HG03196 (cell line): ENCODE data around the gene MYF6.

ENCODE experiments used
- ATAC-seq: cut with Tn5 transposase; IDR thresholded peaks from one replicate; pipeline ENCODE4 v1.9.1; 2021; ENCODE audit not compliant: unreplicated experiment

MYF6 gene

GRCh38 chr12:80704420-80704819 is 3.0 kb upstream of the MYF6 start:
- ATAC-seq = no peak

GRCh38 chr12:80707830-80708258 is 410 bp downstream of the MYF6 start:
- no peak for ATAC-seq

- no peak for ATAC-seq
Measured at GRCh38 chr12:80708259-80708974, 983 bp downstream of the MYF6 start.

- no peak for ATAC-seq
Measured at GRCh38 chr12:80708975-80709328, 1.5 kb downstream of the MYF6 start.

- ATAC-seq = no peak
Measured at GRCh38 chr12:80709811-80710726, 2.6 kb downstream of the MYF6 start.

GRCh38 chr12:80710727-80711449 is 3.5 kb downstream of the MYF6 start:
- no peak for ATAC-seq

GRCh38 chr12:80711866-80712265 is 4.4 kb downstream of the MYF6 start:
- ATAC-seq = no peak

- no peak for ATAC-seq
Measured at GRCh38 chr12:80712866-80713265, 5.4 kb downstream of the MYF6 start.

- no peak for ATAC-seq
Measured at GRCh38 chr12:80713419-80713818, 6.0 kb downstream of the MYF6 start.

- ATAC-seq = no peak
Measured at GRCh38 chr12:80714055-80714454, 6.6 kb downstream of the MYF6 start.

GRCh38 chr12:80714846-80715245 is 7.4 kb downstream of the MYF6 start:
- ATAC-seq = no peak

- no peak for ATAC-seq
Measured at GRCh38 chr12:80715713-80716249, 8.3 kb downstream of the MYF6 start.

GRCh38 chr12:80716696-80717469 is 9.4 kb downstream of the MYF6 start, which contains the start of gene MYF5:
TSS of gene MYF5 (plus strand) at chr12:80716912. CDS start at chr12:80717064, 152 bp downstream.
- no peak for ATAC-seq

GRCh38 chr12:80717856-80718255 is 10.4 kb downstream of the MYF6 start:
- ATAC-seq = no peak

GRCh38 chr12:80720516-80720915 is 13.1 kb downstream of the MYF6 start:
- ATAC-seq = no peak

GRCh38 chr12:80721326-80721725 is 13.9 kb downstream of the MYF6 start:
- ATAC-seq = no peak

GRCh38 chr12:80745851-80746505 is 38.5 kb downstream of the MYF6 start:
- ATAC-seq = no peak

- ATAC-seq = no peak
Measured at GRCh38 chr12:80747800-80748199, 40.4 kb downstream of the MYF6 start.

- ATAC-seq = no peak
Measured at GRCh38 chr12:80749456-80749855, 42.0 kb downstream of the MYF6 start.

- no peak for ATAC-seq
Measured at GRCh38 chr12:80752464-80752863, 45.0 kb downstream of the MYF6 start.
